HG03139 (cell line): ENCODE results near the gene SGK1.

Source experiments
- ATAC-seq: cut with Tn5 transposase; IDR thresholded peaks from one replicate; pipeline ENCODE4 v1.9.1; 2021; ENCODE audit not compliant: unreplicated experiment

The SGK1 gene

GRCh38 chr6:134134654-134135053 lies 183.3 kb downstream of the SGK1 start:
- ATAC-seq: no peak

- no peak for ATAC-seq
Measured at GRCh38 chr6:134132494-134133141, 185.3 kb downstream of the SGK1 start.

- ATAC-seq: no peak
Measured at GRCh38 chr6:134131530-134132139, 186.3 kb downstream of the SGK1 start.

DNA sequence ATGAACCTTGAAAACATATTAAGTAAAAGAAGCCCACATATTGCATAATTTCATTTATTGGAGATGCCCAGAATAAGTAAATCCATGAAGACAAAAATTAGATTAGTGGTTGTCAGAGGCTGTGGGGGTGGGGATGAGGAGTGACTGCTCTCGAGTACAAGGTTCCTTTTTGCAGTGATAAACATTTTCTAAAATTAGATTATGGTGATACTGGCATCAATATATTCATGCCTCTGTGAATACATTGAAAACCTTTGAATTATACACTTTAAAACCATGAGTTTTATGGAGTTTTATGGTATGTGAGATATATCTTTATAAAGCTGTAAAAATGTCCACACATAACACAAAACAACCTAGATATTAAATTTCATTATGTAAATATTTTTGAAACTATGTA lies 189.8 kb downstream of the SGK1 start:
- ATAC-seq: no peak

DNA sequence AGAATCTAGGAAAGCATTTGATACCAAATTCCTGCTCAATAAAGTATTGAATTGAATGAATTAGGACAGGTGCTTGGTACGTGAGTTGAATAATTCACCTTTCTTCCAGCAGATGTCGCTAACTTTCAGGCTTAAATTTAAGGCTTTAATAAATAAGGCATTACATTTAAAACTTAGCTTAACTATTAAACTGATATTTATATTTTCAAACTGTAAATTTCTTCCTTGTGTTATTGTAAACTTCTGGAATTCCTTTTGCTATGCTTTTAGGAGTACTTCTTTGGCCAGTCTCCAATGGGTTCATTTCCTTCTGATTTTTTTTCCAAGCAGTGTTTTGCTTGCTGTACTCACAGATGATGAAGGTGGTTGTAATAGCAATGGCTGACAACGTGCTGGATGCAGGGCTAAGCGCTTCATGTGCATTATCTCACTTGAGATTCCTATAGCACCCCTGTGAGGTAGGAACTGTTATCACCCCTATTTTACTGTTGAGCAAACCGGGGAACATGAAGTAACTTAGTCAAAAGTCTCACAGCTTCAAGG lies 194.2 kb downstream of the SGK1 start:
- ATAC-seq: no peak

GRCh38 chr6:134122775-134123174 lies 195.1 kb downstream of the SGK1 start:
- no peak for ATAC-seq

DNA sequence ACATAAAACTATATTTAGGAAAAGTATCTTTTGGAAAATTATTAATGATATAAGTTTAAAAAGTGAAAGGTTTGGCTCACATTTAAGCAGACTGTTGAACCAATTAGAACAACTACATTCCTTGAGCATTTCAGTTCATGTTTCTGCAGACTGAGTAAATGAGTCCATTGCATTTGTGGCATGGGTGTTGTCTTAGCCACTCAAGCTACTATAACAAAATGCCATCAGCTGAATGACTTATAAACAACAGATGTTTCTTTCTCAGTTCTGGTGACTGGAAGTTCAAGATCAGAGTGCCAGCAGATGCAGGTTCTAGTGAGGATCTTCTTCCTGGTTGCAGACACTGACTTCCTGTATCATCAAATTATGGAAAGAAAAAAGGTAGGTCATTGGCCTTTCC lies 198.4 kb downstream of the SGK1 start:
- ATAC-seq: no peak
